Measurements from ENCODE around the gene AMPD2.

DNA sequence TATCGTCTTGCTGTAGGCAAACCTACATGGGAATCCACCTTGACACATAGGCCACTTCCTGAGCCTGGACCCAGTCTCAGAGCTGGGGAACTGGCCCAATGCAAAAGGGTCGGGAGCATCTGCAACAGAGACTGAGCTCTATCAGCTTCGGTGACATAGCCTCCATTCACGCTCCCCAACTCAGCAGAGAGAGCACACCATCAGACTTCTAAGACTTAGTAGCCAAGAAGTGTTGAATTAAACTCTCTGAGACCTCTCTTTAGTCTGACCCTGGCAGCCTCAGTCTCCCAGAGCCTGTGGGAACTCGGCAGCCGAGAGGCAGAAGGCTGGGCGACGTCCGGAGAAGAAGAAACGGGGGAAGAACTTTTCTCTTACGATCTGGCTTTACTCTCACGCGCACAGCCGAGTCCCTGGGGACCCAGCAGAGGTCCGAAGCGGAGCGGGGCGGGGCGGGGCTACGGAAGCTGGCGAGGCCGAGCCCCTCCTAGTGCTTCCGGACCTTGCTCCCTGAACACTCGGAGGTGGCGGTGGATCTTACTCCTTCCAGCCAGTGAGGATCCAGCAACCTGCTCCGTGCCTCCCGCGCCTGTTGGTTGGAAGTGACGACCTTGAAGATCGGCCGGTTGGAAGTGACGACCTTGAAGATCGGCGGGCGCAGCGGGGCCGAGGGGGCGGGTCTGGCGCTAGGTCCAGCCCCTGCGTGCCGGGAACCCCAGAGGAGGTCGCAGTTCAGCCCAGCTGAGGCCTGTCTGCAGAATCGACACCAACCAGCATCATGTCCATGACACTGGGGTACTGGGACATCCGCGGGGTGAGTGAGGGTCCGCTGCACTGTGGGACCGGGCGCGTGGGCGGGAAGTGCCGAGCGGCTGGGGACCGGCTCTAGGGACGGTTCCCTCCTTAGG is 36.2 kb downstream of the AMPD2 start, which contains the start of gene GSTM4:
- TF ChIP-seq BHLHE40 (IDR thresholded peaks at IDR 0.05; ENCODE audit: borderline replicate concordance) (no peak), SP1 (IDR thresholded peaks at IDR 0.05) (no peak), NFRKB (IDR thresholded peaks at IDR 0.05) (no peak), LEF1 (IDR thresholded peaks at IDR 0.05; ENCODE audit: borderline replicate concordance) (no peak), SUZ12 (IDR thresholded peaks at IDR 0.05) (no peak), ELF4 (IDR thresholded peaks at IDR 0.05) (no peak), FOXM1 (IDR thresholded peaks at IDR 0.05; ENCODE audit: borderline replicate concordance) (no peak), FOXK2 (IDR thresholded peaks at IDR 0.05) (no peak)
